WI38 (cell line): ENCODE results near the gene FBXO31.

Experiments used
- H3K4me3 ChIP-seq: 2 replicates; pipeline ENCODE4 v1.5.1; 2011; ENCODE audit warnings: low read depth, mild to moderate bottlenecking, control low read depth, low read length
- CTCF ChIP-seq: IDR thresholded peaks from 2 replicates; pipeline ENCODE4 v1.5.1; 2012; ENCODE audit warnings: low read depth, mild to moderate bottlenecking, control low read depth, low read length

The FBXO31 gene

GRCh38 chr16:87383505-87384161 lies at the start of gene FBXO31:
Gene FBXO31 (minus strand): TSS chr16:87383776. CDS start chr16:87383744, 32 bp downstream.
- TF ChIP-seq CTCF = no peak
- peak within 1 kb of the TSS; percentile 72 for H3K4me3 ChIP-seq

- no peak overlapping the region for H3K4me3 ChIP-seq
- TF ChIP-seq CTCF = no peak
Measured at GRCh38 chr16:87432330-87432915, 48.8 kb upstream of the FBXO31 start.

GRCh38 chr16:87431926-87432325 lies 48.4 kb upstream of the FBXO31 start:
- no peak for TF ChIP-seq CTCF
- H3K4me3 ChIP-seq = no peak overlapping the region

GRCh38 chr16:87426423-87427215 lies 43.0 kb upstream of the FBXO31 start:
- H3K4me3 ChIP-seq = no peak overlapping the region
- no peak for TF ChIP-seq CTCF

GRCh38 chr16:87425941-87426340 lies 42.4 kb upstream of the FBXO31 start:
- TF ChIP-seq CTCF = no peak
- H3K4me3 ChIP-seq = no peak overlapping the region

- TF ChIP-seq CTCF = no peak
Measured at GRCh38 chr16:87424266-87424665, 40.7 kb upstream of the FBXO31 start.

GRCh38 chr16:87423429-87423828 lies 39.9 kb upstream of the FBXO31 start:
- TF ChIP-seq CTCF = no peak

More at GRCh38 chr16:87424266-87424665, 40.7 kb upstream of the FBXO31 start:
- H3K4me3 ChIP-seq = no peak overlapping the region

More at GRCh38 chr16:87423429-87423828, 39.9 kb upstream of the FBXO31 start:
- H3K4me3 ChIP-seq = no peak overlapping the region
